Fibroblast of lung (primary cell): ENCODE results near the gene MAPK9. TPM values are rescaled to one million over a fixed set of nuclear protein-coding genes. Genes with fewer than 3 reads are reported as not detected.

ENCODE experiments used
- DNase-seq, 2 donors: peaks; one replicate each; pipeline versions ENCODE4 v3.0.0 to v3.0.0-alpha.2; 2010; ENCODE audit warnings: low read depth in 2 of 2
- H2AFZ ChIP-seq: 2 replicates; pipeline ENCODE4 v1.5.1; 2012; ENCODE audit warnings: low read length, control low read depth, inconsistent platforms
- H3K27ac ChIP-seq: 2 replicates; pipeline ENCODE4 v1.5.1; 2011; ENCODE audit warnings: low read length, control low read depth; ENCODE audit not compliant: insufficient read depth
- H3K27me3 ChIP-seq: 2 replicates; pipeline ENCODE4 v1.5.1; 2011; ENCODE audit warnings: mild to moderate bottlenecking, low read length; ENCODE audit not compliant: control insufficient read depth, insufficient read depth
- H3K36me3 ChIP-seq: 2 replicates; pipeline ENCODE4 v1.5.1; 2011; ENCODE audit warnings: low read length; ENCODE audit not compliant: control insufficient read depth, insufficient read depth
- H3K4me1 ChIP-seq: 2 replicates; pipeline ENCODE4 v1.5.1; 2011; ENCODE audit warnings: low read length; ENCODE audit not compliant: control insufficient read depth, insufficient read depth; ENCODE audit errors: extremely low read depth
- H3K4me2 ChIP-seq: 2 replicates; pipeline ENCODE4 v1.5.1; 2011; ENCODE audit warnings: low read length, control low read depth; ENCODE audit not compliant: insufficient read depth; ENCODE audit errors: extremely low read depth
- H3K4me3 ChIP-seq, 4 experiments: fragments of 200-600 bp in 1 of 4; sonication (generic) in 1 of 4; replicated peaks in 1 of 4; 2 replicates each; pipeline ENCODE4 v1.5.1; 2011 to 2016; ENCODE audit warnings: low read length in 4 of 4, low read depth in 3 of 4, mild to moderate bottlenecking in 3 of 4, control low read depth in 2 of 4, inconsistent platforms in 1 of 4, mixed read lengths in 1 of 4; ENCODE audit not compliant: insufficient read depth in 1 of 4; ENCODE audit errors: control extremely low read depth in 1 of 4
- H3K79me2 ChIP-seq: 2 replicates; pipeline ENCODE4 v1.5.1; 2012; ENCODE audit warnings: mild to moderate bottlenecking, low read length, inconsistent platforms; ENCODE audit not compliant: control insufficient read depth, insufficient read depth
- H3K9ac ChIP-seq: 2 replicates; pipeline ENCODE4 v1.5.1; 2011; ENCODE audit warnings: mild to moderate bottlenecking, low read length, control low read depth; ENCODE audit not compliant: insufficient read depth
- H3K9me3 ChIP-seq: 2 replicates; pipeline ENCODE4 v1.5.1; 2012; ENCODE audit warnings: low read depth, low read length; ENCODE audit not compliant: control insufficient read depth, insufficient read depth
- H4K20me1 ChIP-seq: 2 replicates; pipeline ENCODE4 v1.5.1; 2011; ENCODE audit warnings: low read length; ENCODE audit not compliant: control insufficient read depth, insufficient read depth; ENCODE audit errors: extremely low read depth
- EZH2 ChIP-seq: IDR thresholded peaks from 2 replicates; pipeline ENCODE4 v1.5.1; 2012; ENCODE audit warnings: low read length, control low read depth, mild to moderate bottlenecking; ENCODE audit errors: missing control alignments
- polyA plus RNA-seq, 2 donors: library from polyadenylated mRNA; depleted of rRNA in 1 of 2; stranded (reverse) in 1 of 2; unstranded in 1 of 2; fragments of >200 nt; gene quantifications; 2 replicates each; pipeline ENCODE4 v1.2.1, GENCODE V29; 2011 to 2012; ENCODE audit warnings: missing spikeins in 1 of 2
- total RNA-seq: library from RNA; depleted of rRNA; stranded (reverse); fragments of >200 nt; gene quantifications from 2 replicates; pipeline ENCODE4 v1.2.1, GENCODE V29; 2014
- TF ChIP-seq, protein P1 (sequence below), 2 donors: IDR thresholded peaks in 1 of 2; conservative IDR thresholded peaks in 1 of 2; 1 replicate in 1 of 2; 2 replicates in 1 of 2; pipeline ENCODE4 v1.5.1; 2011 to 2012; ENCODE audit warnings: low read length in 2 of 2, control low read depth in 1 of 2, inconsistent platforms in 1 of 2, low read depth in 1 of 2, mild to moderate bottlenecking in 1 of 2

Gene MAPK9
- total and polyA plus RNA-seq, 2 donors (not counting 1 experiment from before 2014, with no cell fraction given) = 27.6 to 36.8 TPM

GRCh38 chr5:180297587-180298282 lies 5.9 kb upstream of the MAPK9 start:
- Histone ChIP-seq H3K9me3 (no peaks in the 10 kb centered on the region), H3K9ac (no peak overlapping the region), H4K20me1 (no peaks in the 10 kb centered on the region), H3K4me2 (no peak overlapping the region), H3K4me1 (peaks cover 4% of the 10 kb centered on the region), H3K36me3 (no peaks in the 10 kb centered on the region), H3K79me2 (no peaks in the 10 kb centered on the region), H2AFZ (no peak overlapping the region), H3K4me3 (no peak overlapping the region), H3K27me3 (no peaks in the 10 kb centered on the region), H3K27ac (no peak overlapping the region)
- DNase-seq = no peak
- TF ChIP-seq, protein P1, sequence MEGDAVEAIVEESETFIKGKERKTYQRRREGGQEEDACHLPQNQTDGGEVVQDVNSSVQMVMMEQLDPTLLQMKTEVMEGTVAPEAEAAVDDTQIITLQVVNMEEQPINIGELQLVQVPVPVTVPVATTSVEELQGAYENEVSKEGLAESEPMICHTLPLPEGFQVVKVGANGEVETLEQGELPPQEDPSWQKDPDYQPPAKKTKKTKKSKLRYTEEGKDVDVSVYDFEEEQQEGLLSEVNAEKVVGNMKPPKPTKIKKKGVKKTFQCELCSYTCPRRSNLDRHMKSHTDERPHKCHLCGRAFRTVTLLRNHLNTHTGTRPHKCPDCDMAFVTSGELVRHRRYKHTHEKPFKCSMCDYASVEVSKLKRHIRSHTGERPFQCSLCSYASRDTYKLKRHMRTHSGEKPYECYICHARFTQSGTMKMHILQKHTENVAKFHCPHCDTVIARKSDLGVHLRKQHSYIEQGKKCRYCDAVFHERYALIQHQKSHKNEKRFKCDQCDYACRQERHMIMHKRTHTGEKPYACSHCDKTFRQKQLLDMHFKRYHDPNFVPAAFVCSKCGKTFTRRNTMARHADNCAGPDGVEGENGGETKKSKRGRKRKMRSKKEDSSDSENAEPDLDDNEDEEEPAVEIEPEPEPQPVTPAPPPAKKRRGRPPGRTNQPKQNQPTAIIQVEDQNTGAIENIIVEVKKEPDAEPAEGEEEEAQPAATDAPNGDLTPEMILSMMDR (conservative IDR thresholded peaks at IDR 0.05 in 1 of 2, IDR thresholded peaks at IDR 0.05 in 1 of 2; ENCODE audit: low read depth in 1 of 2, low read length in 2 of 2) = no peak
- TF ChIP-seq EZH2 = no peak

GRCh38 chr5:180296771-180297170 lies 4.9 kb upstream of the MAPK9 start:
- H2AFZ ChIP-seq = no peak overlapping the region
- no peak overlapping the region for H3K4me2 ChIP-seq
- peaks cover 4% of the 10 kb centered on the region for H3K4me1 ChIP-seq
- no peaks in the 10 kb centered on the region for H3K79me2 ChIP-seq
- H3K36me3 ChIP-seq = no peaks in the 10 kb centered on the region
- no peaks in the 10 kb centered on the region for H3K9me3 ChIP-seq
- H4K20me1 ChIP-seq = no peaks in the 10 kb centered on the region
- H3K27me3 ChIP-seq = no peaks in the 10 kb centered on the region
- DNase-seq = peak; percentile 31 to 40
- TF ChIP-seq EZH2 = no peak
- TF ChIP-seq, protein P1 (conservative IDR thresholded peaks at IDR 0.05 in 1 of 2, IDR thresholded peaks at IDR 0.05 in 1 of 2; ENCODE audit: low read depth in 1 of 2, low read length in 2 of 2) = no peak
- H3K4me3 ChIP-seq = no peak overlapping the region
- H3K9ac ChIP-seq = no peak overlapping the region
- no peak overlapping the region for H3K27ac ChIP-seq

- Histone ChIP-seq H3K79me2 (peaks cover 8% of the 10 kb centered on the region), H2AFZ (no peak overlapping the region), H3K4me2 (no peak overlapping the region), H3K4me1 (peaks cover 4% of the 10 kb centered on the region), H3K9me3 (no peaks in the 10 kb centered on the region), H3K27ac (no peak overlapping the region), H3K9ac (no peak overlapping the region), H3K4me3 (no peak overlapping the region), H3K27me3 (no peaks in the 10 kb centered on the region), H3K36me3 (no peaks in the 10 kb centered on the region), H4K20me1 (no peaks in the 10 kb centered on the region)
- TF ChIP-seq, protein P1 (conservative IDR thresholded peaks at IDR 0.05 in 1 of 2, IDR thresholded peaks at IDR 0.05 in 1 of 2; ENCODE audit: low read depth in 1 of 2, low read length in 2 of 2) = no peak
- TF ChIP-seq EZH2 = no peak
- DNase-seq = no peak
These were observed 3.2 kb upstream of the MAPK9 start for GRCh38 chr5:180294913-180295555.
